SU-DHL-6 (cell line): ENCODE data around the gene NOP16.

Experiments
- H2AFZ ChIP-seq: fragments of 200-600 bp; sonication (generic); 2 replicates; pipeline ENCODE4 v1.6.1; 2014; ENCODE audit warnings: low read depth, mild to moderate bottlenecking, moderate library complexity, mixed read lengths, antibody characterized with exemption, low read length; ENCODE audit not compliant: severe bottlenecking
- H3F3A ChIP-seq: fragments of 200-600 bp; shearing (Covaris generic); 2 replicates; pipeline ENCODE4 v1.6.0; 2016; ENCODE audit warnings: antibody characterized with exemption, mild to moderate bottlenecking; ENCODE audit not compliant: insufficient read depth
- H3K27ac ChIP-seq: fragments of 200-600 bp; sonication (generic); 2 replicates; pipeline ENCODE4 v1.5.1; 2016; ENCODE audit warnings: low read depth, mild to moderate bottlenecking, low read length, moderate library complexity, mixed read lengths
- H3K27me3 ChIP-seq: fragments of 200-600 bp; sonication (generic), shearing (Covaris generic); 2 replicates; pipeline ENCODE4 v1.6.0; 2014; ENCODE audit warnings: mild to moderate bottlenecking, low read length
- H3K36me3 ChIP-seq: fragments of 200-600 bp; sonication (generic); 2 replicates; pipeline ENCODE4 v1.6.1; 2014; ENCODE audit warnings: mild to moderate bottlenecking, low read length, mixed read lengths
- H3K4me2 ChIP-seq: fragments of 300-600, 200-600 bp; shearing (Covaris generic), sonication (generic); 2 replicates; pipeline ENCODE4 v1.6.0; 2014; ENCODE audit warnings: low read length, low read depth, mild to moderate bottlenecking; ENCODE audit not compliant: poor library complexity, severe bottlenecking
- H3K4me3 ChIP-seq: fragments of 200-600 bp; sonication (generic); 2 replicates; pipeline ENCODE4 v1.5.1; 2014; ENCODE audit warnings: antibody characterized with exemption, low read length, mild to moderate bottlenecking, mixed read lengths; ENCODE audit not compliant: insufficient read depth, poor library complexity, severe bottlenecking
- H3K79me2 ChIP-seq: fragments of 200-600 bp; sonication (generic); 2 replicates; pipeline ENCODE4 v1.6.1; 2014; ENCODE audit warnings: mild to moderate bottlenecking, low read length, moderate library complexity; ENCODE audit not compliant: insufficient read depth
- H3K9ac ChIP-seq: fragments of 200-600 bp; sonication (generic); 2 replicates; pipeline ENCODE4 v1.7.0; 2014; ENCODE audit warnings: mild to moderate bottlenecking, low read length
- H3K9me2 ChIP-seq: fragments of 200-600 bp; sonication (generic); replicated peaks from 2 replicates; pipeline ENCODE4 v1.6.1; 2014; ENCODE audit warnings: low read length; ENCODE audit not compliant: insufficient read depth
- H3K9me3 ChIP-seq: fragments of 200-600 bp; sonication (generic); 2 replicates; pipeline ENCODE4 v1.6.1; 2014; ENCODE audit warnings: low read length, mixed read lengths; ENCODE audit not compliant: insufficient read depth
- H4K20me1 ChIP-seq: fragments of 200-600 bp; sonication (generic); 2 replicates; pipeline ENCODE4 v1.6.1; 2014; ENCODE audit warnings: low read depth, mild to moderate bottlenecking, antibody characterized with exemption, low read length, moderate library complexity, mixed read lengths
- EZH2phosphoT487 ChIP-seq: fragments of 200-600 bp; sonication (generic), shearing (Covaris generic); conservative IDR thresholded peaks from 2 replicates; pipeline ENCODE4 v1.6.1; 2018; ENCODE audit warnings: mild to moderate bottlenecking, antibody characterized with exemption, low read length, moderate library complexity, mixed read lengths
- TF ChIP-seq, protein P1 (sequence below): fragments of 200-600 bp; sonication (generic); IDR thresholded peaks from one replicate; pipeline ENCODE4 v1.5.1; 2017; ENCODE audit warnings: antibody characterized with exemption, mild to moderate bottlenecking, low read length, moderate library complexity; ENCODE audit not compliant: insufficient read depth, poor library complexity, severe bottlenecking

NOP16 gene

DNA sequence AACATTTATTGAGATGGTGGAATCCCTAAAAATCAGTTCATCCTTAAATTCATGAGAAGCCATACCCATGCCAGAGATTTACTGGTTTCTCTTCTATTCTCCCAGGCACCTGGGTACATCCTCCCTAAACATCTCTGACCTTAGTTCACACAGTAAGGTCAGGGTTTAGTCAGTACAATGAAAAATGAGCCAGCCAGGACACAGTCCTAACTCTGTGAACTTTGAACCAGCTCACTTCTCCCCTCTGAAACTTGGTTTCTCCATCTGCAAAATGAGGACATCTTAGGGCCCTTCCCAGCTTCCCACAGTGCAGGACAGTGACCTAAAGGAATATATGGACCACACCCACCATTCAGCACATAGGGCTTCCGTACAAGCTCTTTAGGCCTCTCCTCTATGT, 1.9 kb downstream of the NOP16 start:
- Histone ChIP-seq H3K36me3 (peaks cover 12% of the 10 kb centered on the region), H3K4me3 (peak overlapping the region; percentile 92), H3K9me2 (no peaks in the 10 kb centered on the region), H3K4me2 (peak overlapping the region; percentile 78), H3K79me2 (peaks cover 52% of the 10 kb centered on the region), H2AFZ (no peak overlapping the region), H3K9me3 (no peaks in the 10 kb centered on the region), H3K27ac (no peak overlapping the region), H3F3A (0 out of 2 replicates have a peak, but pooled peaks cover 3% of the 10 kb centered on the region), H4K20me1 (peaks cover 8% of the 10 kb centered on the region; the same call in 1 of the 2 replicates), H3K9ac (peak overlapping the region; percentile 85), H3K27me3 (no peaks in the 10 kb centered on the region)
- no peak for TF ChIP-seq EZH2phosphoT487
- TF ChIP-seq, protein P1, sequence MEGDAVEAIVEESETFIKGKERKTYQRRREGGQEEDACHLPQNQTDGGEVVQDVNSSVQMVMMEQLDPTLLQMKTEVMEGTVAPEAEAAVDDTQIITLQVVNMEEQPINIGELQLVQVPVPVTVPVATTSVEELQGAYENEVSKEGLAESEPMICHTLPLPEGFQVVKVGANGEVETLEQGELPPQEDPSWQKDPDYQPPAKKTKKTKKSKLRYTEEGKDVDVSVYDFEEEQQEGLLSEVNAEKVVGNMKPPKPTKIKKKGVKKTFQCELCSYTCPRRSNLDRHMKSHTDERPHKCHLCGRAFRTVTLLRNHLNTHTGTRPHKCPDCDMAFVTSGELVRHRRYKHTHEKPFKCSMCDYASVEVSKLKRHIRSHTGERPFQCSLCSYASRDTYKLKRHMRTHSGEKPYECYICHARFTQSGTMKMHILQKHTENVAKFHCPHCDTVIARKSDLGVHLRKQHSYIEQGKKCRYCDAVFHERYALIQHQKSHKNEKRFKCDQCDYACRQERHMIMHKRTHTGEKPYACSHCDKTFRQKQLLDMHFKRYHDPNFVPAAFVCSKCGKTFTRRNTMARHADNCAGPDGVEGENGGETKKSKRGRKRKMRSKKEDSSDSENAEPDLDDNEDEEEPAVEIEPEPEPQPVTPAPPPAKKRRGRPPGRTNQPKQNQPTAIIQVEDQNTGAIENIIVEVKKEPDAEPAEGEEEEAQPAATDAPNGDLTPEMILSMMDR: no peak

DNA sequence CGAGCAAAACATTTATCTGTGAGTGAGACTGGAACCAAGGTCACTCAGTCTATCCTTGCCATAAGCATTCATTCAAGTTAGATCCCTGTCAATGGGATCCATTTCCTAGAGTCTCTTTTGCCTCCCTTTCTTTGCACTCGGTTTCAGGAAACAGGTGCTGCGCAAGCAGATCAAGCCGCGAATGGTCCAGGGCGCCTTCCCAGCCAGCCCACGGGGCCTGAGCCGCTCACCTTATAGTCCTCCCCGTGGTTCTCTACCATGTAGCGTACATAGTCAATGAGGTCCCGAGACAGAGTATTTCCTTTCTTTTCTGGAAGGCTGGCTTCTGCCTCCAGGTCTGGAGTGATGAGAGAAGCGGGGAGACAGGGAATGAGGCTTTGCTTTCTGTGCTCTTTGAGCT, 3.4 kb downstream of the NOP16 start:
- no peak overlapping the region for H3K27ac ChIP-seq
- no peaks in the 10 kb centered on the region for H3K9me2 ChIP-seq
- H3K36me3 ChIP-seq: peaks cover 12% of the 10 kb centered on the region
- no peak overlapping the region for H3K4me3 ChIP-seq
- no peaks in the 10 kb centered on the region for H3K9me3 ChIP-seq
- H3K9ac ChIP-seq: no peak overlapping the region
- peaks cover 48% of the 10 kb centered on the region for H3K79me2 ChIP-seq
- TF ChIP-seq EZH2phosphoT487: no peak
- TF ChIP-seq, protein P1: no peak
- H2AFZ ChIP-seq: no peak overlapping the region
- H3K4me2 ChIP-seq: no peak overlapping the region
- H4K20me1 ChIP-seq: peaks cover 8% of the 10 kb centered on the region; the same call in 1 of the 2 replicates
- H3K27me3 ChIP-seq: no peaks in the 10 kb centered on the region
- H3F3A ChIP-seq: peaks cover 8% of the 10 kb centered on the region; the same call in 1 of the 2 replicates

DNA sequence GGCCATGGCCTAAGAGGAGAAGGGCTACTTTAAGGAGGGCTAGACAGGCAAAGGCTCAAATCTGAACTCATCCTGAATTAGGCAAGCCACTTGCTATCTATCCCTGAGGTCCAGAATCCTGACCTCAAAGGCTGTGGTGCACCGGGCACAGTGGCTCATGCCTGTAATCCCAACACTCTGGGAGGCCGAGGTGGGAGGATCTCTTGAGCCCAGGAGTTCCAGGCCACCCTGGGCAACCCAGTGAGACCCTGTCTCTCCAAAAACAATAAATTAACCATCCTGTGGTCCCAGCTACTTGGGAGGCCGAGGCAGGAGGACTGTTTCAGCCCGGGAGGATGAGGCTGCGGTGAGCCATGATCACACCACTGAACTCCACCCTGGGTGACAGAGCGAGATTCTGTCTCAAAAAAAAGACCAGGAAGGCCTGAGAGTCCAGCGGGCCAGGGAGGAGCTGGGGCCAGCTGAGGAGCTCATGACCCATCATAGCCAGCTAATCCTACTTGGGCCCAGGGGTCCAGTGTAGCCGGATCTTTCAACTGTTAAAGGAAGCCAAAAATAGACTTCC, 4.0 kb downstream of the NOP16 start:
- Histone ChIP-seq H3K4me2 (no peak overlapping the region), H3K9ac (no peak overlapping the region), H3K9me3 (no peaks in the 10 kb centered on the region), H2AFZ (no peak overlapping the region), H4K20me1 (peaks cover 8% of the 10 kb centered on the region; the same call in 1 of the 2 replicates), H3K27ac (no peak overlapping the region), H3K79me2 (peaks cover 43% of the 10 kb centered on the region), H3F3A (peaks cover 10% of the 10 kb centered on the region; the same call in 1 of the 2 replicates), H3K36me3 (peaks cover 12% of the 10 kb centered on the region), H3K27me3 (no peaks in the 10 kb centered on the region), H3K9me2 (no peaks in the 10 kb centered on the region), H3K4me3 (no peak overlapping the region)
- TF ChIP-seq, protein P1: no peak
- TF ChIP-seq EZH2phosphoT487: no peak
